ENCODE results near the gene TROAP.
"Not testable (repeated sequence)": the region's sequence is repeated elsewhere in the genome, so short reads cannot be mapped to it uniquely, and the experiment has no call there.

Gene TROAP

GRCh38 chr12:49362077-49362476, 39.0 kb downstream of the TROAP start:
- Mint-ChIP-seq H3K36me3 (ENCODE audit: insufficient read depth) (peaks cover 3% of the 10 kb centered on the region), H3K4me3 (no peak overlapping the region), H3K9me3 (no peaks in the 10 kb centered on the region), H3K27ac (ENCODE audit: low read depth) (no peak overlapping the region), H3K27me3 (peaks cover 32% of the 10 kb centered on the region), H3K4me1 (no peaks in the 10 kb centered on the region)
- DNase-seq (ENCODE audit: low spot score in 2 of 2) (no peak), ATAC-seq (replicated peaks; ENCODE audit: extremely low read depth, poor library complexity, severe bottlenecking) (no peak)

- peaks cover 19% of the 10 kb centered on the region for H3K4me1 Mint-ChIP-seq
- peaks cover 12% of the 10 kb centered on the region for H3K27me3 Mint-ChIP-seq
- H3K36me3 Mint-ChIP-seq (ENCODE audit: insufficient read depth), result peaks cover 3% of the 10 kb centered on the region
- no peak overlapping the region for H3K4me3 Mint-ChIP-seq
- no peaks in the 10 kb centered on the region for H3K9me3 Mint-ChIP-seq
- no peak overlapping the region for H3K27ac Mint-ChIP-seq (ENCODE audit: low read depth)
- no peak for DNase-seq (ENCODE audit: low spot score in 2 of 2)
- ATAC-seq (replicated peaks; ENCODE audit: extremely low read depth, poor library complexity, severe bottlenecking), result no peak
These were observed 41.9 kb downstream of the TROAP start for GRCh38 chr12:49364989-49365388.

GRCh38 chr12:49365542-49365941, 42.5 kb downstream of the TROAP start:
- no peaks in the 10 kb centered on the region for H3K9me3 Mint-ChIP-seq
- peak overlapping the region; percentile 57 for H3K27ac Mint-ChIP-seq (ENCODE audit: low read depth)
- ATAC-seq (replicated peaks; ENCODE audit: extremely low read depth, poor library complexity, severe bottlenecking) (no peak), DNase-seq (ENCODE audit: low spot score in 2 of 2) (no peak)
- H3K27me3 Mint-ChIP-seq, result peaks cover 10% of the 10 kb centered on the region
- H3K4me1 Mint-ChIP-seq, result peaks cover 19% of the 10 kb centered on the region
- H3K4me3 Mint-ChIP-seq, result peak overlapping the region; percentile 70
- H3K36me3 Mint-ChIP-seq (ENCODE audit: insufficient read depth), result peaks cover 3% of the 10 kb centered on the region

- H3K27ac Mint-ChIP-seq (ENCODE audit: low read depth), result peak overlapping the region; percentile 57
- ATAC-seq (replicated peaks; ENCODE audit: extremely low read depth, poor library complexity, severe bottlenecking), result peak; percentile 7
- H3K9me3 Mint-ChIP-seq, result no peaks in the 10 kb centered on the region
- H3K4me3 Mint-ChIP-seq, result peak overlapping the region; percentile 70
- peaks cover 3% of the 10 kb centered on the region for H3K27me3 Mint-ChIP-seq
- peaks cover 3% of the 10 kb centered on the region for H3K36me3 Mint-ChIP-seq (ENCODE audit: insufficient read depth)
- no peak for DNase-seq (ENCODE audit: low spot score in 2 of 2)
- peaks cover 19% of the 10 kb centered on the region for H3K4me1 Mint-ChIP-seq
These were observed 43.1 kb downstream of the TROAP start for GRCh38 chr12:49366096-49366651.

- Mint-ChIP-seq H3K4me3 (peak overlapping the region; percentile 70), H3K36me3 (ENCODE audit: insufficient read depth) (peaks cover 3% of the 10 kb centered on the region), H3K4me1 (peaks cover 19% of the 10 kb centered on the region), H3K27me3 (no peaks in the 10 kb centered on the region), H3K27ac (ENCODE audit: low read depth) (peak overlapping the region; percentile 57), H3K9me3 (no peaks in the 10 kb centered on the region)
- ATAC-seq (replicated peaks; ENCODE audit: extremely low read depth, poor library complexity, severe bottlenecking) (peak; percentile 84), DNase-seq (ENCODE audit: low spot score in 2 of 2) (peak; percentile 67 to 74)
These were observed 43.8 kb downstream of the TROAP start for GRCh38 chr12:49366652-49367380.

DNA sequence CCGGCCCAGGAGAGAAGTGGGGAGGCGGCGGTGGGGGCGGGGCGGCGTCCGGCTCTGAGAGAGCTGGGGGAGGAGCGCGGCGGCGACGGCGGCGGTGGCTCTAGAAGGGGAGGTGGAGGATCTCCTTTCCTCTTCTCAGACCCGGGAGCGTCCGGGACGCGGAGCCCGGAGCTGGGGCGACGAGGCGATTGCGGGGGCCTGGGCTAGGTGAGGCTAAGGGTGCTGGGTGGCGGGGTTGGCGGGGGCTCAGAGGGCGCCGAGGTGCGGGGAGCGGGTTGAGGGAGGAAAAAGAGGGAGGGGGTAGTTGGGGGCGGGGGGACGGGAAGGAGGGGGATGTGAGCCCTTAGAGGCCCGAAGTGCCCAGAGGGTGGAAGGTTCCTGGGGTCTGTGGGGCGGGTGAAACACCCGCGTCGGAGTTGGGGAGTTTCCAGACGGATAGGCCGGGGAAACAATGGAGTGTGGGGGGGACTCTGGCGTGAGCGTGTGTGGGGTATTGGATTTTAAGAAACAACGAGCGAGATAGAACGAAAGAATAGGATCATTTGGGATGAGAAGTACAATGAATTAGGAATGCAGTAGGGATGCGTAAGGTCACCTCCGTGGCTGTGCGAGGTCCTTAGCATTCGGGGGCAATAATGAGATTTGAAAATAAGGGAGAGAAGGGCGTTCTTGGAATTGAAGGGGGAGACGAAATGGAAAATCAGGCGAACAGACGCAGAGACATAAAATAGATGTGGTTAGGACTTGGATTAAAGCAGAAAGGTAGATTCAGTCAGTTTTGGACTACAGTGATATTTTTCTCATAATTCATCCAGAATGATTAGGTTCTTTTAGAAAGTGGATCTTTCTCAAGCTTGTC, 44.6 kb downstream of the TROAP start, which contains the start of gene SPATS2:
Gene SPATS2 (plus strand): TSS at position 82 of the 859 bp plus-strand sequence. CDS start 93,551 bp downstream, outside the sequence.
- ATAC-seq (replicated peaks; ENCODE audit: extremely low read depth, poor library complexity, severe bottlenecking), result no peak

DNA sequence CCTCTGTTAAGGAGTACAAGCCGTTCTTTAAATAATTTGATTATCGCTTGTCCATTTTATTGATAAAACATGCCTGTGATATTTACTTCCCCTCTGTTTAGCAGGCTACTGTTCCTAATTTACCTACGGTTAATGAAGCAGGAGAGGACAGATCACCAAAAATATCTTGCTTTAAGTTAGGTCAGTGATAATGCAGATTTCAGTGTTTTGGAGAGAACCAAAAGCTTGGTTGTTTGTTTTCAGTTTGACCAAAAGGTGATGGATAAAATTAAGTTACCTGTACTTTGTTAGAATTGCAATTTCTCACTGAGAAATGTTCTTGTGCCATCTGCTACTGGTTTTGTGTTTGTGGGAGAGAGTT, 45.2 kb downstream of the TROAP start:
- Mint-ChIP-seq H3K36me3 (ENCODE audit: insufficient read depth) (peaks cover 4% of the 10 kb centered on the region), H3K27ac (ENCODE audit: low read depth) (peak overlapping the region; percentile 57), H3K27me3 (no peaks in the 10 kb centered on the region), H3K4me1 (peaks cover 19% of the 10 kb centered on the region), H3K9me3 (no peaks in the 10 kb centered on the region), H3K4me3 (peak overlapping the region; percentile 70)
- ATAC-seq (replicated peaks; ENCODE audit: extremely low read depth, poor library complexity, severe bottlenecking) (no peak), DNase-seq (ENCODE audit: low spot score in 2 of 2) (no peak)

More for the DNA sequence above, 44.6 kb downstream of the TROAP start, which contains the start of gene SPATS2:
- Mint-ChIP-seq H3K4me1 (peaks cover 19% of the 10 kb centered on the region), H3K27ac (ENCODE audit: low read depth) (peak within 1 kb of the TSS; percentile 57), H3K4me3 (peak within 1 kb of the TSS; percentile 70), H3K36me3 (ENCODE audit: insufficient read depth) (peaks cover 3% of the 10 kb centered on the region), H3K27me3 (no peaks in the 10 kb centered on the region), H3K9me3 (no peaks in the 10 kb centered on the region)
- no peak for DNase-seq (ENCODE audit: low spot score in 2 of 2)

DNA sequence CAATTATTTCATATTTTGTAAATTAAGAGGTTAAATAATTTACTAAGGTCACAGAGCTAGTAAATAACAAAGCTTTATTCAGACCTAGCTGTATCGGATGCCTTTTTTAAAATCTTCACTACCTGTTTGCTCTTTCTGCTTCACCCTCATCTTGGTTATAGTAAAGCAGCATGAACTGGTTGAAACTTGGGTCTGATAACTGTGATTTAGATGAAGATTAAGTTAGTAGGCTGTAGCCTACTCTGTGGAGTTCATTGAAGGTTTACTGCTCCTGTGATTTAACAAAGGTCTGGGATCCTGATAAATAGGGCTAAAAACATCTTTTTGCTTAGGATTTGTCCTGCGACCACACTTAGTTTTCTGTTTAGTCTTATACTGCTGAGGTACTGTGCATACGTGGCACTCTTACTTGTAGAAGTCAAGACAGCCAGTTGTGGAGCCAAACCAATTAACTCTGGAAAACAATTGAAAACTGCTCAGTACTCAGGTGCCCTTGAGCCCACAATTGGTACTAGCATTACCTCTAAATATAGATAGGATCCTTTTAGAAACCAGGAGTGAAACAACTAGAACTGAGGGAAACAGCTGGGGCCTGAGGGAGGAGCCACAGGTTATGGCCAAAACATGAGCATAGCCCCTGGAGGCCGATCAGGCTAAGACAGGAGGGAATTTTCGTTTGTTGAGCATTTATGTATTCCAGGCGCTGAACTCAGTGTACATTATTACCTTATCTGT, 46.5 kb downstream of the TROAP start:
- ATAC-seq (replicated peaks; ENCODE audit: extremely low read depth, poor library complexity, severe bottlenecking), result no peak
- no peak overlapping the region for H3K27ac Mint-ChIP-seq (ENCODE audit: low read depth)

DNA sequence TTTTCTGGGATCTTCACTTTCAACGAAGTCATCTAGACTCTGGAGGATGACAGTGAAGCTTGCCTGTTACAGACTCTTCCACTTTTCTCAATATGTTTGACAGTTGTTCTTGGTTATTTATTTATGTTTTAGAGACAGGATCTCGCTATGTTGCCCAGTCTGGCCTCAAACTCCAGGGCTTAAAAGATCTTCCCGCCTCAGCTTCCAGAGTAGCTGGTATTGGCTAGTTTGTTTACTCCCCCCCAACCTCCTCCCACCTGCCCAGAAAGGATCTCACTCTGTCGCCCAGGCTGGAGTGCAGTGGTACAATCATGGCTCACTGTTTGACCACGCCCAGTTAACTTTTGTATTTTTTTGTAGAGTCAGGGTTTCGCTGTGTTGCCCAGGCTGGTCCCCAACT, 47.5 kb downstream of the TROAP start:
- peaks cover 4% of the 10 kb centered on the region for H3K36me3 Mint-ChIP-seq (ENCODE audit: insufficient read depth)
- no peak for ATAC-seq (replicated peaks; ENCODE audit: extremely low read depth, poor library complexity, severe bottlenecking)
- H3K4me3 Mint-ChIP-seq, result no peak overlapping the region
- H3K4me1 Mint-ChIP-seq, result peaks cover 19% of the 10 kb centered on the region
- DNase-seq (ENCODE audit: low spot score in 2 of 2), result no peak
- H3K9me3 Mint-ChIP-seq, result no peaks in the 10 kb centered on the region
- H3K27me3 Mint-ChIP-seq, result no peaks in the 10 kb centered on the region
- H3K27ac Mint-ChIP-seq (ENCODE audit: low read depth), result no peak overlapping the region

More for the DNA sequence above, 46.5 kb downstream of the TROAP start:
- DNase-seq (ENCODE audit: low spot score in 2 of 2), result no peak
- Mint-ChIP-seq H3K4me3 (no peak overlapping the region), H3K36me3 (ENCODE audit: insufficient read depth) (peaks cover 4% of the 10 kb centered on the region), H3K4me1 (peaks cover 19% of the 10 kb centered on the region), H3K27me3 (no peaks in the 10 kb centered on the region), H3K9me3 (no peaks in the 10 kb centered on the region)

DNA sequence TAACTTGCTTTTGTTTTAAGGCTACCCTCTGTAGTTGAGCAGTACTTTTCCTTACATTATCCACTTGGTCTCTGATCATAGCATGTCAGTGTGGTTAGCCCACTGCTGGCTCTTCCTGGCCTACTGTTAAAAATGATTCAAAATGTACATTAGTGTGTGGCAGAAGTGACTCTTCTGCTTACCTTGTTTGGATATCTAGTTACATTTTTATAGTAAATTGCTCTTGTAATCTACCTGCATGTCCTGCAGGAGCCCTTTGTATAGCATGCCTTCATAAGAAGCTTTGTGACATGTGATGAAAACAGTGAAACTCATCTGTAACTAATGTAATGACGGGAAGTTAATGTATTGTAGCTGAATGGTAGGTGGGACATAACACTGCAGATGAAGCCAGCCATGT, 52.4 kb downstream of the TROAP start:
- Mint-ChIP-seq H3K4me3 (no peak overlapping the region), H3K27me3 (no peaks in the 10 kb centered on the region), H3K27ac (ENCODE audit: low read depth) (no peak overlapping the region), H3K36me3 (ENCODE audit: insufficient read depth) (peaks cover 1% of the 10 kb centered on the region), H3K4me1 (no peaks in the 10 kb centered on the region), H3K9me3 (no peaks in the 10 kb centered on the region)
- no peak for DNase-seq (ENCODE audit: low spot score in 2 of 2)
- ATAC-seq (replicated peaks; ENCODE audit: extremely low read depth, poor library complexity, severe bottlenecking), result no peak

GRCh38 chr12:49377386-49377785, 54.3 kb downstream of the TROAP start:
- no peak overlapping the region for H3K4me3 Mint-ChIP-seq
- no peaks in the 10 kb centered on the region for H3K4me1 Mint-ChIP-seq
- DNase-seq (ENCODE audit: low spot score in 2 of 2) (no peak), ATAC-seq (replicated peaks; ENCODE audit: extremely low read depth, poor library complexity, severe bottlenecking) (no peak)
- no peaks in the 10 kb centered on the region for H3K9me3 Mint-ChIP-seq
- H3K36me3 Mint-ChIP-seq (ENCODE audit: insufficient read depth), result peaks cover 1% of the 10 kb centered on the region
- H3K27me3 Mint-ChIP-seq, result no peaks in the 10 kb centered on the region
- H3K27ac Mint-ChIP-seq (ENCODE audit: low read depth), result no peak overlapping the region

DNA sequence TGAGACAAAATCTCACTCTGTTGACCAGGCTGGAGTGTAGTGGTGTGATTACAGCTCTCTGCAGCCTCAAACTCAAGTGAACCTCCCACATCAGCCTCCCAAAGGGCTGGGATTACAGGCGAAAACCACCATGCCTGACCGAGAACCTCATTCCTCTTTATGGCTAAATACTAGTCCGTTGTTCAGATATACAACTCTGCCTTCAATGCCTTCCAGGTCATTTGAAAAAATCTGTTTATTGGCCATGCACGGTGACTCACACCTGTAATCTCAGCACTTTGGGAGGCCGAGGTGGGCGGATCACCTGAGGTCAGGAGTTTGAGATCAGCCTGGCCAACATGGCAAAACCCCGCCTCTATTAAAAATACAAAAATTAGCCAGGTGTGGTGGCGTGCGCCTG, 57.1 kb downstream of the TROAP start:
- H3K9me3 Mint-ChIP-seq; H3K4me3 Mint-ChIP-seq; ATAC-seq (replicated peaks; ENCODE audit: extremely low read depth, poor library complexity, severe bottlenecking); H3K4me1 Mint-ChIP-seq; H3K27me3 Mint-ChIP-seq; H3K27ac Mint-ChIP-seq (ENCODE audit: low read depth); DNase-seq (ENCODE audit: low spot score in 2 of 2); H3K36me3 Mint-ChIP-seq (ENCODE audit: insufficient read depth): not testable (repeated sequence)

Data from central memory CD8-positive, alpha-beta T cell (primary cell).